Stimulated activated naive B cell treated with anti-CD40 and anti-IgM and Interleukin-4, amounts not matched to agents 10 μg/mL and 1 μg/mL and 100 μg/mL, for 72 hours (primary cell): ENCODE results near the gene HOXA7.

Experiments
- ATAC-seq, 2 donors: fragments of 150-1000 bp; cut with Tn5 transposase; replicated peaks; 2 replicates each; pipeline ENCODE4 v1.10.0; 2021; ENCODE audit warnings: moderate library complexity in 1 of 2
- DNase-seq: peaks from one replicate; pipeline ENCODE4 v3.0.0; 2021
- H3K27ac Mint-ChIP-seq: one replicate; pipeline ENCODE4 v1.8.0; 2022; ENCODE audit warnings: mild to moderate bottlenecking, mixed read lengths
- H3K27me3 Mint-ChIP-seq, 2 donors: one replicate each; pipeline ENCODE4 v1.8.0; 2022; ENCODE audit warnings: mixed read lengths in 2 of 2
- H3K36me3 Mint-ChIP-seq, 2 donors: one replicate each; pipeline ENCODE4 v1.8.0; 2022; ENCODE audit warnings: mixed read lengths in 2 of 2, mild to moderate bottlenecking in 1 of 2
- H3K4me1 Mint-ChIP-seq, 2 donors: one replicate each; pipeline ENCODE4 v1.8.0; 2022; ENCODE audit warnings: mixed read lengths in 2 of 2, mild to moderate bottlenecking in 1 of 2
- H3K4me3 Mint-ChIP-seq, 2 donors: one replicate each; pipeline ENCODE4 v1.8.0; 2022; ENCODE audit warnings: mild to moderate bottlenecking in 2 of 2, mixed read lengths in 2 of 2, moderate library complexity in 1 of 2
- H3K9me3 Mint-ChIP-seq, 2 donors: one replicate each; pipeline ENCODE4 v1.8.0; 2022; ENCODE audit warnings: mixed read lengths in 2 of 2, mild to moderate bottlenecking in 1 of 2

The HOXA7 gene

DNA sequence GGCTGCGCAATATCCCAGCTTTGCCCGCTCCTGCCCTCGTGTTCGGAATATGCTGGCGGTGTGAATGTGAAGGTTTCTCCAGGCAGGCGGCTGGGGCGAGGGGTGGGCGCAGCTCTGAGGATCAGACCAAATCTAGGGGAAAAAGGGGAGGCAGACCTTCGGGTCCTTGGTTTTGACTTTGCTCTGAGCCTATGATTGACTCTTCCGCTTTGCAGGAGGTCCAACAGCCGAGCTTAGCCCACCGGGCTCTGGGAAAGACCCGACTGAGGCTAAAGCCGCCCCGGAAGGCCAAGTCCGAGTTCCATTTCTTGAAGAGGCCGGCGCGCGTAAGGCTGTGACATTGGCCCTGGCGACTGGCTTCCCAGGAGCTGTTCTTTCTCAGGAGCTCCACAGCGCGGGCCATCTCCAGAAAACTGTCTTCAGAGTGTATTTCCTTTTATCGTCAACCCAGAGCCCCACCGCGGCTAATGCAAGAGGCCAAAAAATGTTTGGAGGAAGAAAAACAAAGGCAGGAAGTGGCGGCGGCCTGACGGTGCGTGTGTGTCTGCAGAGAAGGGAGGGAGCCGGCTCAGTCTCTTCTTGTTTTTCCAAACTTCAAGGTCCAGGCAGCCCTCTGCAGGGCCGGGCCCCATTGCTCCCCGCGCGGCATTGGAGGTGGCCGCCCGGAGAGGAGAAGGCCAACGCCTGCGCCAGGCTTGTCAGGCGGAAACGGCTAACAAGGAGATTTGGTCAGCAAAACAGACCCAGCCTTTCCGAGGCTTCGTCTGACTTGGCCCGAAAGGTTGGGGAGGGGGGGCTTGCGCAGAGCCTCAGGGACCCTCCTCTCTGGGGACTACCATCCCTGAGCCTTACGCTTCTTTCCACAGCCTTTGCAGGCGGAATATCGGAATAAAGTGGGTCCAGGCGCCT is 32.2 kb upstream of the HOXA7 start:
- H3K36me3 Mint-ChIP-seq, result peaks cover 9 to 12% of the 10 kb centered on the region in 2 donors
- no peak for ATAC-seq
- no peaks in the 10 kb centered on the region for H3K9me3 Mint-ChIP-seq
- H3K27me3 Mint-ChIP-seq, result peaks cover 80 to 85% of the 10 kb centered on the region in 2 donors
- peak overlapping the region; percentile 80 to 81 for H3K4me3 Mint-ChIP-seq
- peaks cover 36 to 64% of the 10 kb centered on the region in 2 donors for H3K4me1 Mint-ChIP-seq
- peak overlapping the region; percentile 51 for H3K27ac Mint-ChIP-seq
- DNase-seq, result no peak

DNA sequence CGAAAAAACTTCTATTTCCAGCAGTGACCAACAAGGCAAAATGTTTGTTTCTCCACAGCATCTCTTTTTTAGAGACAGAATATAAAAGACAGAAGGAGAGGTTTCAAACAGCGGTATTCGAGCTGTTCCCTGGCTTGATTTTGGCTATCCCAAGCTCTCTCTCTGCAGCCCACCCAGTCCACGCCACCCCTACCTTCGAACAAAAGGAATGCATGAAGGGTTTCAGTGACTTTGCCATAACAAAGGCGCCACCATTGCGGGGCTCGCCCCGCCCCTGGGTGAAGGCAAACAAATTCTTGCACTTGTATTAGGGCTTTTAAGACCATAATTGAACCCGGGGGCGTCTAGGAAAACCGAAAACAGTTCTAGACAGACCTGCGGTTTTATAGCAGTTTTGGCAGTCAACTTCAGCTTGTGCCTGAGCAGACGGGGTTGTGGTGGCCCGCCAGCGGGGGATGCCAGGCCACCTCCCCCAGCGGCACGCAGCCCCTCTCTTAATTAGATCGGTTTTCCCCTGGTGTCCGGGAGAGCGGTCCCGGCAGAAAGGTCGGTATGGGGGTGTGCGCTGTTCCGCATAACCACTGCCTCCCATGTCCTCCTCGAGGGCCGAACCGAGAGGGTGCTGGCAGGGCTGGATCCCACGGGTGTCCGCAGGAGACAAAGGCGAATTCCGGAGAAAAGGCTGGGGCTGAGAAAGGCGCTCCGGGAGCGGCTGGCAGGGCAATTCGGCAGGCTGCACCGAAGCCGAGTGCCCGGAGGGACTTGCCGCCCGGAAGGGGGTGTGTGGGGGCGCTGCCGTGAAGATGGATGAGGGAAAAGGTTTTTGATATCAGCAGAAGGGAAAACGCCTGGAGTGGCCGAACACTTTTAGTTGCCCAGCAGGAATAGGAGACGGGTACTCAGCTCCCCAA is 31.3 kb upstream of the HOXA7 start:
- H3K27me3 Mint-ChIP-seq, result peaks cover 80 to 89% of the 10 kb centered on the region in 2 donors
- no peaks in the 10 kb centered on the region for H3K9me3 Mint-ChIP-seq
- no peak for DNase-seq
- H3K4me1 Mint-ChIP-seq, result peaks cover 35 to 58% of the 10 kb centered on the region in 2 donors
- ATAC-seq, result no peak
- peak overlapping the region; percentile 80 to 81 for H3K4me3 Mint-ChIP-seq
- peaks cover 9 to 12% of the 10 kb centered on the region in 2 donors for H3K36me3 Mint-ChIP-seq
- peak overlapping the region; percentile 51 for H3K27ac Mint-ChIP-seq

DNA sequence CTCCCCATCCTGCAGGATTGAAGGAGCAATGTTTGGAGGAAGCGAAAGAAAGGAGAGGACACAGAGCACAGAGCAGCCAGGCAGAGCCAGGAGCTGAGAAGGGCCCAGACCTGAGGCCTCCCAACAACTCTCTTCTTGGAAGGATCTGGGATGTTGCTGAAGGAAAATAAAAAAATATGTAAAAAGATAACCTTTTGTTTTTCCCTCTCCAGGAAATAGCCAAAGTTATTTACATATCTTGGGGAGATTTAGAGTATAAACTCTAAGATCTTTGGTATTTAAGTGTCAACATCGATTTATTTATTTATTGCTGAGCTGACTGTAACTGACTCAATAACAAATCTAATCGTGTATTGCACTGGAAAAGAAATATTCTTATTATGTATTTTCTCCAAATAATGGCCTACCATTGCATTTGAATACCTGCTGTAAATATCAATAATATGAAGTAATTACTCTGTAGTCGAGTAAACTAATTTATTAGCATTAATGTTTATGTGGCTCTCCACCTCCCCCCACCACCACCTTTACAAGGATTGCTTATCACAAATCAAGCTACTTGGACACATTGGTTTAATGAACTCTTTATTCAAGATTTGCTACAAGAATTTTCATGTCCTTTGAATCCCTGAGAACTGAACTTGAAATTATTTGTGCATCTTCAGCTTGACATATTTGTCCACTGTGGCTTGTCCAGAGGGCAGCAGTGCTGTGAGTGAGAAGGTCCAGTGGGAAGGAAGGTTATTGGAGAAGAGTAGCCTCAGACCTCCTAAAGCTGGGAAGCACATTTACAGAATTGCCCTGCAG is 30.4 kb upstream of the HOXA7 start:
- Mint-ChIP-seq H3K36me3 (peaks cover 9 to 12% of the 10 kb centered on the region in 2 donors), H3K9me3 (no peaks in the 10 kb centered on the region), H3K27me3 (peaks cover 74 to 89% of the 10 kb centered on the region in 2 donors), H3K27ac (peak overlapping the region; percentile 9), H3K4me3 (no peak overlapping the region), H3K4me1 (peaks cover 33 to 53% of the 10 kb centered on the region in 2 donors)
- DNase-seq, result no peak
- no peak for ATAC-seq

DNA sequence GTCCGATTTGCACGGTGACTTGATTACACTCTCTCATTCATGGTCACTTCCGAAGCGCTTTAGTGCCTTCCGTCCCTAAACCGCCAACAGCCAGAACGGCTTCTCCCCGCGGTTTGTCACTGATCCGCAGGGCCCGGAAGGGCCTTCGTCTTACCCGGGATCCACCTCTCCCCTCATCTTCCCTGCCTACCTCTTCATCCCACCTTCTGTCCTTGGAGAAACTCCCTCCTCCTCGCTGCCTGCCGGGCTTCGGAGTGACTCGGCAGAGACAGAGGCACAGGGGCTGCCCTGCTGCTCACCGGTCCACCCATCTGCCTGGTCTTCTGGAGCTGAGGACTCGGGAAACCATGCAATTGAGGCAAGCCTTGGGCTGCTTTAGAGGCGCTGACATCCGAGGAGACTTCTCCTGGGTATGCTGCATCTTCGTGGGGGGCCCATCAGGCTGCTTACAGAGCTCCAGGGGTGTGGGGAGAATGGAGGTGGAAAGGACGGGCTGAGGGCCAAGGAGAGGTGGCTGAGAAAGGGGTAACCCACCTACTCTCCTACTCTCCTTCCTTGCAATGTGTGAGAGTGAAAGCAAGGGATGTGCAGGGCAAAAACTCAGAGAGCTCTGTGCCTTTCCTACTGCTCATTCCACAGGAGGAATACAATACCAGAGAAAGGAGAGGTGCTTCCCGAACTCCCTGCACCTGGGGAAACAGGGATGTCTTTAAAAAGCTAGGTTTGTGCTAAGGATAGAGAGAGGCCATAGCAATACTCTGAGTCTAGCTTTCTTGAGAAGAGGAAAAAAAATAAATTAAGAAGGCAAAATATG is 29.6 kb upstream of the HOXA7 start:
- Mint-ChIP-seq H3K27me3 (peaks cover 66 to 89% of the 10 kb centered on the region in 2 donors), H3K27ac (peak overlapping the region; percentile 98), H3K4me1 (peaks cover 33 to 45% of the 10 kb centered on the region in 2 donors), H3K4me3 (peak overlapping the region; percentile 54 to 75), H3K36me3 (peaks cover 9 to 10% of the 10 kb centered on the region in 2 donors), H3K9me3 (no peaks in the 10 kb centered on the region)
- ATAC-seq (no peak), DNase-seq (no peak)

DNA sequence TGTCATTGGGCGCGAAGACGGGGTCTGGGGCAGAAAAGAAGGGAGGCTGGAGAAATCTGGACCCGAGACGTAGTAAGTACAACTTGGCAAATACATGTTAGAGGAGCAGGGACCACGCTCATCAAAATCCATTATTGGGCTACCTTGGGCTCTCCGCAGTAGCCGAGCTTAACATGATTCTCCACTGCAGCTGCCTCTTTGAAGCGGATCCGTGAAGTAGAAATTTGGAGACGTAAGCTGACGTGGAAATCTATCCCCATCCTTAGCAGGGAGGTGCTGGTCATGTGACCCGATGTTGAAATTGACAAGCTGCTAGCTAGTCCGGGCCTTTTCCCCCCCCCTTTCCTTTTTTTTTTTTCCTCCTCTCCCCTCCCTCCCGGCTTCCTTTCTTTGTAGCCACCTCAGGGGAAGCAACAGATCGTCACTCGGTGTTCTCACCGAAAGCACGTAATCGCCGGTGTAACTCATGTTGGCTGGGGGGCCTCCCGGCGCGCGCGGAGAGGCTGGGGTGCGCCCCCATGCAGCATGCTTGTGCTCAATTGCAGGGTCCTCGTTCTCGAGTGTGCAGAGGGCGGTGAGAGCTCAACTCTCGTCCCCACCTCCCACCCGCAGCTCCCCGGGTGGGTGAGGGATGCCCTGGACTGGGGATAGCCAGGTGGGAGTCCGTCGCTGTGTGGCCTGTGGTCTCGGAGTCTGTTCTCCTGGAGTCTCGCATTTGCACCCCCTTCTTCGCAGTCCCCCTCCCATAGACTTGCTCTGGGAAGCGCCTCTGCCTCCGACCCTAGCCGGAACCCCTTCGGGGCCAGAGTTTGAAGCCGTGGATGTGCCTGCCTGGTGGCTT is 28.8 kb upstream of the HOXA7 start, which contains the start of gene HOXA11:
HOXA11 (minus strand) TSS at position 220 of the 841 bp plus-strand sequence; CDS start at position 132, 88 bp downstream.
- DNase-seq (no peak), ATAC-seq (no peak)
- Mint-ChIP-seq H3K27ac (peak within 1 kb of the TSS; percentile 98), H3K27me3 (peaks cover 63 to 88% of the 10 kb centered on the region in 2 donors), H3K36me3 (peaks cover 9 to 10% of the 10 kb centered on the region in 2 donors), H3K4me1 (peaks cover 35 to 48% of the 10 kb centered on the region in 2 donors), H3K9me3 (no peaks in the 10 kb centered on the region), H3K4me3 (peak within 1 kb of the TSS; percentile 75 to 76)

DNA sequence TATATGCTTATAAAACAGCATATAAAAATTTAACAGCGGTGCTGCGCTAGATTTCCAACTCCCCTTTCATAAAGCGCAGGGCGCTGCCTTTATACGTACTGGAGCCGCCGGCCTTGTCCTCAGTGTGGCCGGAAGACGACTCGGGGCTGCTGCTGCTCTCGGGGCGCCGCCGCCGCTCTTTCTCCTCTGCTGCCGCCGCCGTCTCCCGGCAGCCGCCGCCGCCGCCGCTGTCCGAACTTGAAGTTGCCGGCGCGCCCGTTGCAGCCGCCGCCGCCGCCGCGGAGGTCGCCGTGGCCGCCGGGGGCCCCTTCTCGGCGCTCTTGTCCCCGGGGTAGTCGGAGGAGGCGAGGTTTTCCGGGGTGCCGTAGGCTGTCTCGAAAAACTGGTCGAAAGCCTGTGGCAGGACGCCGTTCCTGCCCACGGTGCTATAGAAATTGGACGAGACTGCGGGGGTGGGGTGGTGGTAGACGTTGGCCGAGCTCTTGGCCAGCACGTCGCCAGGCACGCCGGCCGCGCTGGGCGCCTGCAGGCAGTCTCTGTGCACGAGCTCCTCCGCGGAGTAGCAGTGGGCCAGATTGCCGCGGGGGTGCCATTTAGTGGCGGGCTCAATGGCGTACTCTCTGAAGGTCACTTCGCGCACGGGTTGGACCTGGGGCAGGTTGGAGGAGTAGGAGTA is 28.0 kb upstream of the HOXA7 start:
- Mint-ChIP-seq H3K9me3 (no peaks in the 10 kb centered on the region), H3K36me3 (peaks cover 6 to 10% of the 10 kb centered on the region in 2 donors), H3K4me1 (peaks cover 34 to 51% of the 10 kb centered on the region in 2 donors), H3K27me3 (peaks cover 63 to 88% of the 10 kb centered on the region in 2 donors), H3K27ac (peak overlapping the region; percentile 98), H3K4me3 (peak overlapping the region; percentile 75 to 76)
- DNase-seq (no peak), ATAC-seq (no peak)

DNA sequence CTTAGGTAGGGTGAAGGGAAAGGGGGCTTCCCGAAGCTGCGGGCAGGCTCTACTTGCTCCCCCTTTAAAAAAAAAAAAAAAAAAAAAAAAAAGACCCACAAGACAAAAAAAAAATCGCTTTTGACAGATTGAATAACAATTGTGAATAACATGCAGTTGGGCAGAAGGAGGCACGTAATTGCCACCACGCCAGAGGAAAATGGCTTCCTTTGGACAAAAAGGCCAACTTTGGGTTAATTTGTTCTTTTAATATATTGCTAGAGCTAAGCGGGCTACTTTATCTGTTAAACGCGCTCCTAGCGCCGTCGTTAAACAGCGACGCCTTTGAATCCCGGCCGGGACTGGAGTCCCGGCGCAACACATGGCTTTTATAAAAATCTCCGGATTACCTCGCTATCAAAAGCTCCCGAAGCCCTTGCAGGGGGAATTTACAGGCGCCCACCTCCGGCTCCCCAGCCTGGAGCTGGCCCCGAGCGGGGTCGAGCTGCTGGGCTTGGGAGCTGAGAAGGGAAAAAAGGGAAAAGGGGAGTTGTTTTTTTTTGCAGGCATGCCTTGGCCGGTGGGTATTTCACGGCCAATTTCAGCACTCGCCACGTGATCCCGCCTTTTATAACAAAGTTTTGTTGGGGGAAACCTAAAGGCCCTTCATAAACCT is 27.3 kb upstream of the HOXA7 start:
- H3K4me3 Mint-ChIP-seq, result peak overlapping the region; percentile 75 to 76

DNA sequence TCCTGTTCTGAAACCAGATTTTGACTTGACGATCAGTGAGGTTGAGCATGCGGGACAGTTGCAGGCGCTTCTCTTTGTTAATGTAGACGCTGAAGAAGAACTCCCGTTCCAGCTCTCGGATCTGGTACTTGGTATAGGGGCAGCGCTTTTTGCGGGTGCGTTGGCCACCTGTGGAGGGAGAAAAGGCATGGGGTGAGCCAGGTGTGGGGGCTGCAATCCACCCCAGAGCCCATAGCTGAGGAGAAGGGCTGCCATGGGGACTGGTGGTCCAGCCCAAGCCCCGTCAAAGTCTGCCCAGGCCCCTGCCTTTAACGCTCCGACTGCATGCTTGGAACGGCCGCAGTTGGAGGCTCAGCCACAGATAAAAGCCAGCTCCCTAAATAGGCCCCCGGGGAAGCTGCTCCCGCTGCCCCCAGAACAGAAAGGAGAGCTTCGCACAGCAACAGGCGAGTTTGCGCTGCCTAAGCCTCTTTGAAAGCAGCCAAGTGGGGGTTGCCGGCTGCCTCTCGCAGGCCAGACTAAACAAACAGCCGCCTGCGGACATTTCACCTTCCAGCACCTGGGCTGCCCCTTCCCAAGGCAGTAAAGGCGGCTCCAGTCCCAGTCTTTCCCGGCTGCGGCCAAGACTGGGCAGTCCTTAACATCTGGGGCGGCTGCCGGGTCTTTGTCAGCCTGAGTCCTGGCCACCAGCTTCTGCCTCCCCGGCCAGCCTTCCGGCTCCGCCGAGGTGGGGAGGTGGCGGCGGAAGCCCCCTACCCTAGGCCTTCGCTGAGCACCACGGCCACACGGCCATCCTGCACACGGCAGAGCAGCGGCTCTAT is 26.6 kb upstream of the HOXA7 start:
- Mint-ChIP-seq H3K4me1 (peaks cover 23 to 40% of the 10 kb centered on the region in 2 donors), H3K9me3 (no peaks in the 10 kb centered on the region), H3K36me3 (peaks cover 6 to 10% of the 10 kb centered on the region in 2 donors), H3K4me3 (peak overlapping the region in 1 of 2 donors; percentile 19), H3K27ac (peak overlapping the region; percentile 52), H3K27me3 (peaks cover 58 to 88% of the 10 kb centered on the region in 2 donors)
- DNase-seq (no peak), ATAC-seq (no peak)

More for the DNA sequence above, 27.3 kb upstream of the HOXA7 start:
- no peak for ATAC-seq
- no peak for DNase-seq
- Mint-ChIP-seq H3K9me3 (no peaks in the 10 kb centered on the region), H3K36me3 (peaks cover 6 to 10% of the 10 kb centered on the region in 2 donors), H3K27ac (peak overlapping the region; percentile 83), H3K27me3 (peaks cover 62 to 88% of the 10 kb centered on the region in 2 donors), H3K4me1 (peaks cover 31 to 47% of the 10 kb centered on the region in 2 donors)

DNA sequence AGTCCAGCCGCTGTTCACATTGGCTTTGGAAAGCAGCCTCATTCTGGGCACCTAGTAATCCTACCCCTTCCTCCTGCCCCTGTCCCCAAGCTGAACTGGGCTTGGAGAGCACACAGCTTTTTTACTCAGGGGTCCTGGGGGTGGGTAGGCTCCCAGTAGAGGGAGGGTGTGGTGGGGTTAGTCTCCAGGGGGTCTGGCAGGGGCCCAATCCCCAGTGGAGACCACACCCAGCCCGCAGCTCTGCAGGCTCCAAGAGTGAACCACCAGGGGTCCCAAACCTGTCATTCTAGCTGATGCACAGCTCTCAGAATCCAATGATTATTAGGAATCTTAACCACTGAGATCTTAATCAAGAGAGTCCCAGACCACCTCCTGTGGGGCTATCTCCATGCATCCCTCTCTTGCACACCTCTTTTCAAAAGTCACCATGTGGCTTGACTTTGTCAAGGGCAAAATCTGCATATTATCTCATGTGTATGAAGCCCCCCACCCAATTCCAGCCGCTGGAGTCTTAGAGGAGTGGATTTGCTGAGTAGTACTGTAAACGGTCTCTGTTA is 25.9 kb upstream of the HOXA7 start:
- ATAC-seq (no peak), DNase-seq (no peak)
- H3K4me1 Mint-ChIP-seq, result peaks cover 19 to 35% of the 10 kb centered on the region in 2 donors
- peaks cover 6 to 10% of the 10 kb centered on the region in 2 donors for H3K36me3 Mint-ChIP-seq
- H3K27me3 Mint-ChIP-seq, result peaks cover 57 to 88% of the 10 kb centered on the region in 2 donors
- no peak overlapping the region for H3K27ac Mint-ChIP-seq
- H3K4me3 Mint-ChIP-seq, result no peak overlapping the region
- no peaks in the 10 kb centered on the region for H3K9me3 Mint-ChIP-seq

DNA sequence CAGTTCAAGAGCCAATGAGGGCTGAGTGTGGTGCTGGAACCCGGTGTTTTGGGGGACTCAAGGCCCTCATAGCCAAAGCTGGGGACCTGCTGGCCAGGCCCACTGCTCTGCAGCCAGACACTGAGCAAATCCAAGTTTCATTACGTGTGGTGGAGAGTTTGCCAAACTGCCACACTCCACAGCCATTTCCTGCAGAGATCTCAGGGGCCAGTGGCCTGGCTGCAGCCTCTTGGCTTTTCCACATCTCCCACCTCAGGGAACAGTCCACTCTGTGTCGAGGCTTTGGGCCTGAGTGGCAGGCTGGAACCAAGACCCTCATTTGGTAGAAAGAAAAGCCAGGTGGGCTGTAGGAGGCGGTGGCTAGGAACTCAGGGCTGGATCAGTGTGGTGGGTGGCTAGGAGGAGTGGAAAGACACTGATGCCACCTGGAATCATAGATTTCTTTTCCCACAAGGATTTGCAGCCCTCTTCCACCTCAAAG is 25.4 kb upstream of the HOXA7 start:
- Mint-ChIP-seq H3K9me3 (no peaks in the 10 kb centered on the region), H3K4me1 (peaks cover 17 to 35% of the 10 kb centered on the region in 2 donors), H3K27me3 (peaks cover 58 to 89% of the 10 kb centered on the region in 2 donors), H3K4me3 (no peak overlapping the region), H3K36me3 (peaks cover 6 to 10% of the 10 kb centered on the region in 2 donors), H3K27ac (no peak overlapping the region)
- no peak for ATAC-seq
- DNase-seq, result no peak
